UCSD-AML1 (cell line): ENCODE results near the gene FAM171A2.

Experiments
- DNase-seq: peaks from one replicate; lab custom pipeline; 2025; ENCODE audit not compliant: unreplicated experiment; lab: John Stamatoyannopoulos, UW

FAM171A2 gene

GRCh38 chr17:44362459-44362948 is 1.1 kb downstream of the FAM171A2 start:
- DNase-seq, result no peak

GRCh38 chr17:44361292-44362260 is 2.1 kb downstream of the FAM171A2 start:
- no peak for DNase-seq

- no peak for DNase-seq
Measured at GRCh38 chr17:44360826-44361225, 2.8 kb downstream of the FAM171A2 start.

GRCh38 chr17:44360144-44360533 is 3.5 kb downstream of the FAM171A2 start:
- DNase-seq, result no peak

- DNase-seq, result no peak
Measured at GRCh38 chr17:44359458-44360143, 4.1 kb downstream of the FAM171A2 start.

- DNase-seq, result no peak
Measured at GRCh38 chr17:44359006-44359405, 4.6 kb downstream of the FAM171A2 start.

- no peak for DNase-seq
Measured at GRCh38 chr17:44358066-44358465, 5.6 kb downstream of the FAM171A2 start.

- no peak for DNase-seq
Measured at GRCh38 chr17:44356241-44356640, 7.4 kb downstream of the FAM171A2 start.

- no peak for DNase-seq
Measured at GRCh38 chr17:44355642-44356099, 8.0 kb downstream of the FAM171A2 start.

GRCh38 chr17:44354582-44355561 is 8.8 kb downstream of the FAM171A2 start:
- no peak for DNase-seq

- no peak for DNase-seq
Measured at GRCh38 chr17:44353672-44354331, 9.9 kb downstream of the FAM171A2 start.

- DNase-seq, result no peak
Measured at GRCh38 chr17:44352828-44353671, 10.6 kb downstream of the FAM171A2 start.

- no peak for DNase-seq
Measured at GRCh38 chr17:44351961-44352827, 11.5 kb downstream of the FAM171A2 start.

GRCh38 chr17:44351464-44351863 is 12.2 kb downstream of the FAM171A2 start:
- no peak for DNase-seq

- peak; percentile 70 for DNase-seq
Measured at GRCh38 chr17:44350733-44351226, 12.9 kb downstream of the FAM171A2 start.

GRCh38 chr17:44349553-44350070 is 14.0 kb downstream of the FAM171A2 start:
- DNase-seq, result no peak

GRCh38 chr17:44348988-44349364 is 14.7 kb downstream of the FAM171A2 start:
- no peak for DNase-seq
